H1 (cell line): ENCODE results near the gene DTX3. TPM values are rescaled to one million over a fixed set of nuclear protein-coding genes. Genes with fewer than 3 reads are reported as not detected.

Experiments used
- KDM5A ChIP-seq: fragments of 200-600 bp; IDR thresholded peaks from 2 replicates; pipeline ENCODE4 v1.7.1; 2012; ENCODE audit warnings: mild to moderate bottlenecking, low read length, inconsistent platforms, mixed read lengths
- SP4 ChIP-seq: IDR thresholded peaks from 2 replicates; pipeline ENCODE4 v1.6.1; 2012; ENCODE audit warnings: low read length, inconsistent platforms
- SUZ12 ChIP-seq: fragments of 200-600 bp; sonication (generic); IDR thresholded peaks from 2 replicates; pipeline ENCODE4 v1.6.1; 2012; ENCODE audit warnings: mild to moderate bottlenecking, inconsistent platforms, low read length, moderate library complexity, mixed read lengths
- polyA plus RNA-seq, 7 experiments: library from polyadenylated mRNA; depleted of rRNA in 3 of 7; stranded (reverse) in 5 of 7; unstranded in 2 of 7; fragments of >200 nt in 5 of 7; fragments of 200-250 nt in 2 of 7; gene quantifications; 1 replicate in 5 of 7; 2 replicates in 1 of 7; 4 replicates in 1 of 7; pipeline versions ENCODE4 v1.2.1 to v1.2.3, GENCODE V29; 2011 to 2013; ENCODE audit warnings: missing spikeins in 2 of 7, mixed read lengths in 2 of 7
- total RNA-seq: library from RNA; stranded (reverse); fragmentation: NEBNext Ultra II Directional; extraction: Animal tissue kit (Norgen Biotek cat#: 25700); gene quantifications from 2 replicates; pipeline ENCODE4 v1.2.1, GENCODE V29; 2021
- TF ChIP-seq, protein P1 (sequence below), 3 experiments: IDR thresholded peaks; 1 replicate in 2 of 3; 2 replicates in 1 of 3; pipeline versions ENCODE4 v1.5.1 to v1.6.1; 2011; ENCODE audit warnings: low read length in 3 of 3, mild to moderate bottlenecking in 3 of 3, inconsistent platforms in 2 of 3, low read depth in 1 of 3, moderate library complexity in 1 of 3; ENCODE audit not compliant: insufficient read depth in 1 of 3; ENCODE audit errors: control extremely low read depth in 1 of 3

The DTX3 gene
- total and polyA plus RNA-seq, 2 of the 8 experiments (the other 6 are each of a cell fraction or from before 2014, with no cell fraction given): 41.8 to 92.5 TPM

DNA sequence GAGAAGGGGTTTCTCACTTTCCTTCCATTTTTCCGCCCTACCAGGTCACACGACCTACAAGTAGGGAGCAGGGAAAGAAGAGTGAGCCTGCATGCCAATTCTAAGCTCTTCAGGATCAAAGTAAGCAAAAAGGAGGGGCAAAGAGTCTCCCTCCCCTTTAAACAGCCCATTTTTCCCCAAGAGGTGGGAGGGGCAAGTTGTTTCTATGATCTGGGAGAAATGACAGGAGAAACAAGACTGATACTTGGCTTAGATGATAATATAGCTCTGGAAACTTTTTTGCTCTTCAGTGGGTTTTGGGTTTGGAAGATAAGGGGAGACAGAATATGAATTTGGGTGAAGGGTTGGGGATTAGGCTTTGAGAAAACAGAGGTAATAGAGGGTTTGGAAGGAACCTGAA is 1.8 kb downstream of the DTX3 start (continued):
- TF ChIP-seq SUZ12 (no peak), SP4 (no peak), KDM5A (no peak)
- TF ChIP-seq, protein P1, sequence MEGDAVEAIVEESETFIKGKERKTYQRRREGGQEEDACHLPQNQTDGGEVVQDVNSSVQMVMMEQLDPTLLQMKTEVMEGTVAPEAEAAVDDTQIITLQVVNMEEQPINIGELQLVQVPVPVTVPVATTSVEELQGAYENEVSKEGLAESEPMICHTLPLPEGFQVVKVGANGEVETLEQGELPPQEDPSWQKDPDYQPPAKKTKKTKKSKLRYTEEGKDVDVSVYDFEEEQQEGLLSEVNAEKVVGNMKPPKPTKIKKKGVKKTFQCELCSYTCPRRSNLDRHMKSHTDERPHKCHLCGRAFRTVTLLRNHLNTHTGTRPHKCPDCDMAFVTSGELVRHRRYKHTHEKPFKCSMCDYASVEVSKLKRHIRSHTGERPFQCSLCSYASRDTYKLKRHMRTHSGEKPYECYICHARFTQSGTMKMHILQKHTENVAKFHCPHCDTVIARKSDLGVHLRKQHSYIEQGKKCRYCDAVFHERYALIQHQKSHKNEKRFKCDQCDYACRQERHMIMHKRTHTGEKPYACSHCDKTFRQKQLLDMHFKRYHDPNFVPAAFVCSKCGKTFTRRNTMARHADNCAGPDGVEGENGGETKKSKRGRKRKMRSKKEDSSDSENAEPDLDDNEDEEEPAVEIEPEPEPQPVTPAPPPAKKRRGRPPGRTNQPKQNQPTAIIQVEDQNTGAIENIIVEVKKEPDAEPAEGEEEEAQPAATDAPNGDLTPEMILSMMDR (IDR thresholded peaks at IDR 0.05; ENCODE audit: control extremely low read depth in 1 of 3, insufficient read depth in 1 of 3, low read depth in 1 of 3, low read length in 3 of 3): no peak
- TF ChIP-seq, all 59 proteins: peak for 0
